IMR-90 (cell line): Measurements from ENCODE around the gene C12orf57. TPM values are rescaled to one million over a fixed set of nuclear protein-coding genes. Genes with fewer than 3 reads are reported as not detected.

ENCODE experiments used
- ATAC-seq: fragments of 200-7000 bp; cut with Tn5 transposase; 2 replicates; pipeline ENCODE4 v1.9.1; 2020; ENCODE audit warnings: low read depth, mild to moderate bottlenecking, moderate library complexity
- BruUV-seq: library from RNA; stranded (reverse); fragments of 400-500 nt; replicated peaks from 2 replicates; lab custom pipeline; 2021; lab: Mats Ljungman, UMichigan
- CTCF ChIA-PET: fragments of 300-600 bp; formaldehyde crosslinking; extraction: SDS; loops from one replicate; lab custom pipeline; 2021; ENCODE audit warnings: antibody characterized with exemption; lab: Yijun Ruan, JAX
- POLR2A ChIA-PET: fragments of 300-600 bp; sonication (Branson Sonifier 250); formaldehyde crosslinking; loops from one replicate; lab custom pipeline; 2022; ENCODE audit warnings: antibody characterized with exemption; ENCODE audit not compliant: unreplicated experiment; lab: Charles Lee
- DNase-seq: peaks from one replicate; pipeline ENCODE4 v3.0.0; 2013
- H2AFZ ChIP-seq: replicated peaks from 2 replicates; pipeline ENCODE3; 2013; ENCODE audit warnings: low read length, mild to moderate bottlenecking; ENCODE audit not compliant: poor library complexity
- H2AK5ac ChIP-seq: 2 replicates; pipeline ENCODE4 v1.6.1; 2013; ENCODE audit warnings: low read depth, low read length, inconsistent platforms
- H2AK9ac ChIP-seq: replicated peaks from 2 replicates; pipeline ENCODE3; 2013; ENCODE audit warnings: mild to moderate bottlenecking, low read depth, low read length, moderate library complexity; ENCODE audit not compliant: poor library complexity
- H2BK120ac ChIP-seq: 2 replicates; pipeline ENCODE4 v1.6.1; 2013; ENCODE audit warnings: low read depth, low read length, inconsistent platforms
- H2BK15ac ChIP-seq: 3 replicates; pipeline ENCODE4 v1.6.1; 2013; ENCODE audit warnings: low read depth, low read length, inconsistent platforms
- H2BK20ac ChIP-seq: 2 replicates; pipeline ENCODE4 v1.6.1; 2013; ENCODE audit warnings: low read depth, mild to moderate bottlenecking, inconsistent platforms, low read length, moderate library complexity
- H2BK5ac ChIP-seq: 2 replicates; pipeline ENCODE4 v1.6.1; 2013; ENCODE audit warnings: mild to moderate bottlenecking, low read depth, low read length, inconsistent platforms; ENCODE audit not compliant: poor library complexity, severe bottlenecking
- H3K14ac ChIP-seq: replicated peaks from 2 replicates; pipeline ENCODE4 v1.6.1; 2013; ENCODE audit warnings: low read depth, low read length, inconsistent platforms
- H3K18ac ChIP-seq: 2 replicates; pipeline ENCODE4 v1.6.1; 2013; ENCODE audit warnings: low read depth, low read length, control low read depth
- H3K23ac ChIP-seq: 2 replicates; pipeline ENCODE4 v1.6.1; 2013; ENCODE audit warnings: low read depth, low read length, inconsistent platforms
- H3K27ac ChIP-seq: 2 replicates; pipeline ENCODE4 v1.5.1; 2013; ENCODE audit warnings: mild to moderate bottlenecking, control low read depth, low read length; ENCODE audit not compliant: insufficient read depth
- H3K27me3 ChIP-seq: 2 replicates; pipeline ENCODE4 v1.6.1; 2013; ENCODE audit warnings: low read length; ENCODE audit not compliant: control insufficient read depth, insufficient read depth
- H3K36me3 ChIP-seq: 2 replicates; pipeline ENCODE4 v1.6.1; 2013; ENCODE audit warnings: low read length, mixed read lengths; ENCODE audit not compliant: control insufficient read depth, insufficient read depth
- H3K4ac ChIP-seq: 2 replicates; pipeline ENCODE4 v1.6.1; 2013; ENCODE audit warnings: low read depth, low read length, inconsistent platforms
- H3K4me1 ChIP-seq: 2 replicates; pipeline ENCODE4 v1.6.1; 2013; ENCODE audit warnings: low read length, mixed read lengths; ENCODE audit not compliant: control insufficient read depth, insufficient read depth
- H3K4me2 ChIP-seq: 2 replicates; pipeline ENCODE4 v1.6.1; 2013; ENCODE audit warnings: low read depth, mild to moderate bottlenecking, control low read depth, low read length, moderate library complexity
- H3K4me3 ChIP-seq: 2 replicates; pipeline ENCODE4 v1.5.1; 2013; ENCODE audit warnings: low read depth, mild to moderate bottlenecking, control low read depth, low read length, moderate library complexity; ENCODE audit not compliant: insufficient read depth
- H3K56ac ChIP-seq: 2 replicates; pipeline ENCODE4 v1.6.1; 2013; ENCODE audit warnings: low read length, inconsistent platforms; ENCODE audit not compliant: insufficient read depth; ENCODE audit errors: extremely low read depth
- H3K79me1 ChIP-seq, 2 experiments: 2 replicates each; pipeline ENCODE4 v1.6.1; 2013; ENCODE audit warnings: low read length in 2 of 2, inconsistent platforms in 1 of 2, low read depth in 1 of 2
- H3K9ac ChIP-seq: 2 replicates; pipeline ENCODE4 v1.6.1; 2013; ENCODE audit warnings: low read depth, low read length, control low read depth
- H3K9me1 ChIP-seq: 2 replicates; pipeline ENCODE4 v1.6.1; 2013; ENCODE audit warnings: low read length, inconsistent platforms; ENCODE audit not compliant: insufficient read depth
- H3K9me3 ChIP-seq: 2 replicates; pipeline ENCODE4 v1.6.1; 2013; ENCODE audit warnings: low read length; ENCODE audit not compliant: control insufficient read depth, insufficient read depth
- H4K20me1 ChIP-seq: 2 replicates; pipeline ENCODE4 v1.6.1; 2013; ENCODE audit warnings: low read length, inconsistent platforms; ENCODE audit not compliant: insufficient read depth
- H4K5ac ChIP-seq: 2 replicates; pipeline ENCODE4 v1.6.1; 2013; ENCODE audit warnings: mild to moderate bottlenecking, low read depth, low read length, control low read depth
- H4K8ac ChIP-seq, 2 experiments: 2 replicates each; pipeline ENCODE4 v1.6.1; 2013; ENCODE audit warnings: low read depth in 2 of 2, low read length in 2 of 2, control low read depth in 1 of 2, inconsistent platforms in 1 of 2
- H4K91ac ChIP-seq: 2 replicates; pipeline ENCODE4 v1.6.1; 2013; ENCODE audit warnings: low read depth, low read length, inconsistent platforms; ENCODE audit not compliant: insufficient read depth
- ELK1 ChIP-seq: fragments of 150-350 bp; IDR thresholded peaks from 2 replicates; pipeline ENCODE4 v1.6.1; 2016; ENCODE audit warnings: low read depth, mild to moderate bottlenecking, low read length, moderate library complexity, borderline replicate concordance
- MAZ ChIP-seq: IDR thresholded peaks from 2 replicates; pipeline ENCODE4 v1.6.1; 2012; ENCODE audit warnings: low read depth, mild to moderate bottlenecking, low read length, improper control_type of control experiment, moderate library complexity, borderline replicate concordance
- WGBS, 2 experiments: methylation state at CpG; one replicate each; pipeline versions ENCODE4 v1.1.5 to v1.1.7; 2013; ENCODE audit warnings: missing lambda C conversion rate in 2 of 2; ENCODE audit not compliant: insufficient read length in 1 of 2; ENCODE audit errors: extremely low coverage in 2 of 2; 5-methylcytosine and 5-hydroxymethylcytosine counted together
- dilution Hi-C: fragments of 300-500 bp; cut with HindIII; formaldehyde crosslinking; loops from one replicate; pipeline ENCODE4 v1.14.3; 2018; ENCODE audit warnings: low sequenced_read_pairs; ENCODE audit not compliant: unreplicated experiment
- in situ Hi-C: fragments of 300-500 bp; cut with MboI; formaldehyde crosslinking; loops from 3 replicates; pipeline ENCODE4 v1.14.3; 2019; ENCODE audit warnings: low sequenced_read_pairs, inconsistent platforms, mixed read lengths
- intact Hi-C: fragments of 100-400 bp; cut with micrococcal nuclease; formaldehyde crosslinking; loops from 2 replicates; pipeline ENCODE4 v1.10.0; 2022
- polyA plus RNA-seq, 3 experiments: library from polyadenylated mRNA; depleted of rRNA; stranded (reverse); fragments of >200 nt; gene quantifications; 2 replicates each; pipeline ENCODE4 v1.2.3, GENCODE V29; 2012; ENCODE audit warnings: low replicate concordance in 1 of 3
- total RNA-seq: library from RNA; depleted of rRNA; stranded (reverse); fragments of >200 nt; gene quantifications from 2 replicates; pipeline ENCODE4 v1.2.3, GENCODE V29; 2012

The C12orf57 gene
- total and polyA plus RNA-seq, 2 of the 4 experiments (the other 2 are of a cell fraction) = 238 to 530 TPM

DNA sequence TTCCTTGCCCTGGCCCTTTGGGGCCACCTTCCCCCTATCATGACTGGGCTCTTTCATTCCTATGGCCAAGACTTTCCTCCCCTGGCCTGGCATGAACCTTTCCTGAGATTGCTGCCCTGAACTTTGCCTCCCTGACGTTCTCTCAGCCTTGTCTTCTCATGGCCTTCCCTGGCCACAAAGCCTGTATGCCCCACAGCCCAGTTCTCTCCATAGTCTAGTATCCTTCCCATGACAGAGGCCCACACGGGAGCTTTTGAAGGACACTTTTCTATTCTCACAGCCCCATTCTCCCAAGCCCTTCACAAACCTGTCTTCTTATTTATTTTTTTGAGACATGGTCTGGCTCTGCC, 4.7 kb upstream of the C12orf57 start:
- Histone ChIP-seq H3K9ac (no peak overlapping the region), H3K18ac (no peak overlapping the region), H2AFZ (no peak overlapping the region), H3K79me1 (peaks cover 13 to 51% of the 10 kb centered on the region in 2 experiments; a peak in 3 of 4 replicates), H2AK5ac (no peak overlapping the region), H3K14ac (no peak overlapping the region), H3K4me2 (no peak overlapping the region), H3K4ac (no peak overlapping the region), H3K23ac (no peak overlapping the region), H4K20me1 (peaks cover 9% of the 10 kb centered on the region; the same call in 1 of the 2 replicates), H2BK15ac (no peak overlapping the region), H2AK9ac (peak overlapping the region; percentile 11), H2BK120ac (no peak overlapping the region), H3K36me3 (peaks cover 58% of the 10 kb centered on the region), H3K27me3 (no peaks in the 10 kb centered on the region), H3K9me1 (no peaks in the 10 kb centered on the region), H4K5ac (no peak overlapping the region), H4K91ac (no peak overlapping the region), H4K8ac (no peak overlapping the region), H3K9me3 (no peaks in the 10 kb centered on the region), H3K4me3 (no peak overlapping the region), H3K27ac (no peak overlapping the region), H2BK20ac (no peak overlapping the region), H3K56ac (no peak overlapping the region), H3K4me1 (peaks cover 2% of the 10 kb centered on the region; the same call in 1 of the 2 replicates), H2BK5ac (no peak overlapping the region)
- in situ Hi-C loops (no loop called here), dilution Hi-C loops (no loop called here), intact Hi-C loops (no loop called here)
- WGBS, 2 experiments = 86% methylated on average over 2 of the region's 2 CpGs; no CpG with 5 or more reads in 1 of the 2 experiments
- BruUV-seq = no TSS peak
- TF ChIP-seq ELK1 (no peak), MAZ (no peak)
- ChIA-PET CTCF (no interaction called here), POLR2A (interaction anchor here (0.7 kb wide), 1 partner anchor 401 kb away, joined by 3 read pairs; no protein-coding TSS in a partner anchor)
- ATAC-seq = no peak
- DNase-seq = no peak
